IPS DF 4.7 (cell line): ENCODE measurements around the gene HNF4A.

Source experiments
- DNase-seq: peaks from one replicate; pipeline ENCODE4 v3.0.0-alpha.2; 2013; ENCODE audit warnings: low spot score; ENCODE audit errors: extremely low read depth

The HNF4A gene

DNA sequence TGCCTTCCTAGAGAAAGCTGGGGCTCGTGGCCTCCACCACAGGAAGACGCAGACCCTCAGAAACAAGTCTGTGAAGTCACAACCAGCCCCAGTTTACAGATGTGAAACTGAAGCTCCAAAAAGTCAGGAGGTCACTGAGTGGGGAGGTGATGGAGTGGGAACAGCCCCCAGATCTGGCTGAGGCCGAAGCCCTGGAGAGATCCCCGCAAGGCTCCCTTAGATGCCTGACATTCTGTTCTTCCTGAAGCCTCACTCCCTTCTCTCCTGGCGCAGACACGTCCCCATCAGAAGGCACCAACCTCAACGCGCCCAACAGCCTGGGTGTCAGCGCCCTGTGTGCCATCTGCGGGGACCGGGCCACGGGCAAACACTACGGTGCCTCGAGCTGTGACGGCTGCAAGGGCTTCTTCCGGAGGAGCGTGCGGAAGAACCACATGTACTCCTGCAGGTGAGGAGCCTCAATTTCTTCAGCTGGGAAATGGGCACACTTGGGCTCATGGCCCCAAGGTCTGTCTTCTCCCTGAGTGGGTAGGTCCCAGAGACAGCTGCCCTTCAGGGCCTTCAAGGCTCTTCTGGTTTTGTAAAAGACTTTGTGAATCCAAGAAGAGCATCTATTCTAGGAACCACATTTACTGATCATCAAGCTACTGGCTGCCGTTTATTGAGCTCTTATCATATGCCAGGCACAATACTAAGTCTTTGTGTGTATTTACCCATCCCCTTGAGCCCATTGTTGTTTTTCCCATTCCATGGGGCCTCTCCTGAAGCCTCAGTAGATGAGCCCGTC, 50.5 kb downstream of the HNF4A start:
- DNase-seq, result no peak

DNA sequence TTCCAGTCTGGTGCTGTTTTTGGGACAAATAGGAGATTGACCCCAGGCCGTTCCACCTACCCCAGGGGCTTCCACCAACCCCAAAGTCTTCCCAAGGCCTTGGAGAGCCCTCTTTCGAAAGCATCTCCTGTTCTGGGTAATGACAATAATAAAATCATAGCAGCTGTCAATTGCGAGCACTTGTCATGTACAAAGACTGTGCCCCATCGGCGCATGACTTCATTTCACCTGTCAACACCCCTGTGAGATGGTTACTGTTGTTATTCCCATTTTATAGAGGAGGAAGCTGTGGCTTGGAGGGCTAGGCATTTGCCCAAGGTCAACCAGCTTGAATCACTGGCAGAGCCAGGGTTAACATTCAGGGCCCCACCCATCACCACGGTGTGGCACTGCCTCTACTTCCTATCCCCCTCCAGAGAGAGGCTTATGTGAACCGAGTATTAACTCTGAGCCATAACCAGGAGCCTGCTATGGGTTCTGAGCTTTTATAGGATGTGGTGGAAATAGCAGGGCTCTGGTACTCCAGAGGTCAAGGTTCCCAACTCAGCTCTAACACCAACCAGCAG, 51.2 kb downstream of the HNF4A start:
- DNase-seq, result no peak

DNA sequence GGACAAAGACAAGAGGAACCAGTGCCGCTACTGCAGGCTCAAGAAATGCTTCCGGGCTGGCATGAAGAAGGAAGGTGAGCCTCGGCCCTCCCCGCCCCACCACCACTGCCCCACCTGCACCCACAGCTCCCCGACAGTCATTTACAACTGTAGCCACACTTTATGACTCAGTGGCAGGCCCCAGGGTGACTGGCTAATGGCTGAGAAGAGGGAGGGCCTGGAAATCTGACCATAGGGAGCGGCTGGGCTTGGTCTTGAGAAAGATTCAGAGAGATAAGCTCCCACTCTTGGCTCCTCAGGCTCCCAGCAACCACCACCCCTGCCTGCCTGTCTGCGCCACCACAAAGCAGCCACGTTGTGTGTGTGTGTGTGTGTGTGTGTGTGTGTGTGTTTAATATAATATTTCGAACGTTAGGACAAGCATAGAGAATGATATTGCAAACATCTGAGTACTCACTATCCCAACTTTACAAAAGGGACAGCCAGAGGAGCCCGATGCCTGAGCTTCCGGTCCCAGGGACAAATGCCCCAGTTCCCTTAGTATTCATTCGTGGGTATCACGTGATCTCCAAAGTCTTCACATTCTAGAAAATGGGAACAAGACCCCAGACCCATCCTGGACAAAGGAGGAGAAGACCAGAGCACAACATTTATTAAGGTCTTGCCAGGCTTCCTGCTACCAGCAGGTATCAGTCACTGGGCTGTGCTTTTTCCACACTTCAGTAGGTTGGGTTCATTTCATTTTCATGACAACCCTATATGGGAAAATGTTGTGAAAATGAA, 52.1 kb downstream of the HNF4A start:
- DNase-seq, result no peak

DNA sequence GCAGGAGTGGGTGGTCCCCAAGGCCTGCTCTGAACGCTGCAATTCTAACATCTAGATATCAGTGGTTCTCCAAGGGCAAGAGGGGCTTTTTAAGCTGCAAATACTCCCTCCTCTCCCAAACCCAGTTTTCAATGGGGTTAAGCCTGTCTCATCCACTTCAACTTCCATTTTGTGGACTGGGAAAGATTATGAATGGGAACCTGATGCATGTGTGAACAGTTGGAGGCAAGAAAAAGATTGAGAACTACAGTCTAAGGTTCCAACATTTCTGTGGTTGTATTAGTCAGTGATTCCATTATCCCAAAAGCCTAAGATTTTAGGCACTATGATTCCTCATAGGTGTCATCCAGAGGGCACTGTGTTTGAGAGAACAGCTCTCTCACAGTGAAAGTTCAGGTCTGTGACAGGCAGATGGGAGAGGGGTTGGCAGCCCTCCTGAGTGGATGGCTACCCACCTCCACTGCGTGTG, 53.7 kb downstream of the HNF4A start:
- DNase-seq, result no peak

DNA sequence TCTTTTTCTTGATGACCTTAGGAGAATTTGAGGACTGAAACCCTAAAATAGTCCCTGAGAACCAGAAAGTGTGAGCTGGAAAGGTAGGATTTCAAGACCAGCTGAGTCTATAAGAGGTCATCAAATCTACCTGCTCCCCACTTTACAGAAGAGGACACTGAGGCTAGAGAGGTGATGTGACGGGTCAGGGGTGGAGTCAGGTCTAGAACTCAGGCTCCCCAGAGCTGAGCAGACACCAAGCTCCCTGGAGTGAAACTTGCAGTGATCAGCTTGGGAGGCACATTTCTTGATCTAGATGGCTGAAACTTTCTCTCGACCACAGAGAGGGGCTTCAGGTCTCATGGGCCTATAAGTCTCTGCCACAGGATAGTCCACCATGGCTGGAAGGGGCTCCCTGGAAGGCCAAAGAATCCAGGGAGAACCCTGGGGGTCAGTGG, 55.1 kb downstream of the HNF4A start:
- no peak for DNase-seq

DNA sequence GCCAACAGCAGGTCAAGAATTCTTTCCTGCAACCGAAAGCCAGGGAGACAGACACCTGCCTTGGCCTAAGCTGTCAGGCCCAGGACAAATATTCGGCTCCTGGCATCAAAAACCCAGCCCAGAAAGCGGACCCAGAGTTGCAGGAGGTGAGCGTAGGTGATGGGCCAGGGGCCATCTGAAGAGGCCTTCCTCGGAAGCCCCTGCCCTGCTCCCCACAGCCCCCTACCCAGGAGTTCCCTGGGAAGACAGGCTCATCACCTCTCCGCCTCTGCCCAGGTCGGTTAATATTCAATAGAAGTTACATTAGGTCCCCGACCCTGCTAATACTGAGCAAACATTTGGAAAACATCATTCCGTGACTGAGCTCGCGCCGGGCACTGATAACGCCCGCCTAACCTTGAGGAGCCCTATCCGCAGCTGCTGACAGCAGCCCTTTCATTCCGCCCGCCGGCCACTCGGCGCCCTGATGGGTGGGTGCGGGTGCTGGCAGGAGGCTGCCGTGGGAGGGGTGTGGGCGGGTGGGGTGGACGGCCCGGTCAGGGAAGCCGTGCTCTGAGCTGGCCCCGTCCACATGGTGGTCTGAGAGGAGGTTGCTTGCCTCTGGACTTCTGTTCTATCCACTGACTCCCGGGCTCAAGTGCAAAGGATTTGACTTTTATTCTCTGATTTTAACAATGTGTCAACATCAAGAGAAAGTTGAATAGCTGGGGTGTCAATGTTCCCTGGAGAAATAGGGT, 55.7 kb downstream of the HNF4A start:
- DNase-seq, result no peak

DNA sequence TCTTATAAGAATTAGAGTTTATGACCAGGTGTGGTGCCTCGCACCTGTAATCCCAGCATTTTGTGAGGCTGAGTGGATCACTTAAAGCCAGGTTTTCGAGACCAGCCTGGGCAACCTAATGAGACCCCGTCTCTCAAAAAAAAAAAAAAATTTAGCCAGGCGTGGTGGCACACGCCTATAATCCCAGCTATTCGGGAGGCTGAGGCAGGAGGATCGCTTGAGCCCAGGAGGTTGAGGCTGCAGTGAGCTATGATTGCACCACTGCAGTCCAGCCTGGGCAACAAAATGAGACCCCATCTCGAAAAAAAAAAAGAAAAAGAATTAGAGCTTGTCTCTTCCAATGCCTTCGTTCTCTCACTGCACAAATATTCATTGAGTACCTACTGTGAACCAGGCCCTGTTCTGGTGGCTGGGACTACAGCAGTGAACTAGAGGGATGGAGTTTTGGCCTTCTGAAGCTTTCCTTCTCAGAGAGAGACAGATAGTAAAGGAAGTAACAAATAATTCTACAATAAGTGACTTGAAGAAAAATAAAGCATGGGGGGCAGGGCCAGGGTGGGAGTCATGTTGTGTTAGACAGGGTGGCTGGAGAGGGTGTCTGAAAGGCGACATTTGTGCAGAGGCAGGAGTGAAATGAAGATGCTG, 56.4 kb downstream of the HNF4A start:
- DNase-seq, result no peak

DNA sequence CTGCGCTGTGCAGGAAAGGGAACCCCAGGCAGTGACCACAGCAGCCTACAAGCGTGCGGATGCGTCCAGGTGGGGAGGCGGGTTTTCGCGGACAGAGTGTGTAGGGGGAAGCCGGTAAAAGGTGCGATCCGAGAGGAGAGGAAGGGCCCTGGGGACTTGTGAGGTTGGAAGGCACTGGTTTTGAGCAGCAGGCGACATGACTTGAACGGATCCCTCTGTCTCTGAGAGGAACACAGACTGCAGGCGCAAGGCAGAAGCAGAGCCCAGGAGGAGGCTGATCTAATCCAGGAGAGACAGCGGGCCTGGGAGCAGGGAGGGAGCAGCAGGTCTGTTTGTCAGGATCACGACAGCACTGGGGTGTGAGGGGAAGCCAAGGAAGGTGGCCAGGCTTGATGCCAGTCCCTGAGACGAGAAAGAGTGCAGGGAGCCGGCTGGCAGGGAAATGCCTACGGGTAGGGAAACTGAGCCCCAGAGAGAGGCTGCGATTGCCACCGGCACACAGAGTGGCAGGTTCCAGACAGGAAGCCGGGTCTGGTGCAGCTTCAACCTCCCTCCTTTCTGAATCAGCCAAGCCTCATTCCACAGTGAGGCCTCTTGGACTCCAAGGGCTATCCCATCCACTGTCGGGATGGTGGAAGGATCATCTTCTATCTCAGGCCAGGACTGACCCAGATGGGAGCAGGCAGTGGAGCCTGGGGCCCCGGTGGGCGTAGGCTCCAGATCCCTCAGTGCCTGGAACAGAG, 57.1 kb downstream of the HNF4A start:
- no peak for DNase-seq

DNA sequence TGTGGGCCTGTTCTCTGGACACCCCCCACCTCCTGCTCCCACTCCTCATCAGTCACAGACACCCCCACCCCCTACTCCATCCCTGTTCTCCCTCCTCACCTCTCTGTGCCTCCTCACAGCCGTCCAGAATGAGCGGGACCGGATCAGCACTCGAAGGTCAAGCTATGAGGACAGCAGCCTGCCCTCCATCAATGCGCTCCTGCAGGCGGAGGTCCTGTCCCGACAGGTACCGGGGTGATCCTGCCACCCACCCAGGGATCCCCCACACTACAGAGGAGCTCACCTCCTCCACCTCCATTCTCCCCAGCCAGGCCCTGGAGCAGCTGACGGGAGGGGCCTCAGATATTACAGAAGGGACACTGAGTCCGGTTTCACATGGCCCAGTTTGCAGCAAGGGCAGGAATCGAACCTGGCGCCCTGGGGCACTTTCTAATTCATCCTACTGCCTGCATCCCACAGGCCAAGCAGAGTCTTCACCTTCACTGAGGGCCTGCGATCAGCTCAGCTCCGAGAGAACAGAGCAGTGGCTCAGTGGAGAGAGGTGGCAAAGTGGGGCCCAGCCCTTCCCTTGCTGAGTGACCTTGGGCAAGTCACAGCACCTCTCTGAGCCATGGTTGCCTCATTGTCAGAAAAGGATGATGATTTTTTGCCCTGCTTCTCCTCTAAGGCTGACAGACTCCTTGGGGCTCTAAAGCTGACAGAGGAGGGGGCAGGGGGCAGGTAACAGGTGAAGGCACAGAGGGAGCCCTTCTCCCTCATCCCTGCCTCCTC, 58.3 kb downstream of the HNF4A start:
- DNase-seq, result no peak

DNA sequence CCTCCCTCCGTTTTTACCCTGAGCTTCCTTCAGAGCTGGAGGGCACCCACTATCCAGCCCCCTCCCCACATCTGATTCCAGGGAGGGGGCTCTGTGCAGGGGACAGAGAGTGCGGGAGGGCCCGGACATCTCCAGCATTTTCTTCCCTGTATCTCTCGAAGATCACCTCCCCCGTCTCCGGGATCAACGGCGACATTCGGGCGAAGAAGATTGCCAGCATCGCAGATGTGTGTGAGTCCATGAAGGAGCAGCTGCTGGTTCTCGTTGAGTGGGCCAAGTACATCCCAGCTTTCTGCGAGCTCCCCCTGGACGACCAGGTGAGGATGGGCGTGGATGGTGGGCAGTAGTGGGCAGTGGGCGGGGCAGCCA, 58.8 kb downstream of the HNF4A start:
- DNase-seq, result no peak

DNA sequence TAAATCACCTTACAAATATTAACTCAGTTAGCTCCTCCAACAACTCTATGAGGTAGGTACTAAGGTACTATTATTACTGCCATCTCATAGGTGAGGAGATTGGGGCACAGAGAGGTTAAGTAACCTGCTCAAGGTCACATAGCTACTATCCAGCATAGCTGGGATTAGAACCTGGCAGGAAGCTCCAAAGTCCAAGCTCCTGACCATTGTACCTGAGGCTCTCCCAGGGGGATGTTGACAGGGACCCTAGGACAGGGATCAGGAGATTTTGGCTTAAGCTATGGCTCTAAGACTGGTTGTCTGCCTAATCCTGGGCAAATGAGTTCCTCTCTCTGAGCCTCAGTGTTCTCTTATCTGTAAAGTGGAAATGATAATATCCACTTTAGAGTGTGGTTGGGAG, 59.3 kb downstream of the HNF4A start:
- DNase-seq, result no peak

DNA sequence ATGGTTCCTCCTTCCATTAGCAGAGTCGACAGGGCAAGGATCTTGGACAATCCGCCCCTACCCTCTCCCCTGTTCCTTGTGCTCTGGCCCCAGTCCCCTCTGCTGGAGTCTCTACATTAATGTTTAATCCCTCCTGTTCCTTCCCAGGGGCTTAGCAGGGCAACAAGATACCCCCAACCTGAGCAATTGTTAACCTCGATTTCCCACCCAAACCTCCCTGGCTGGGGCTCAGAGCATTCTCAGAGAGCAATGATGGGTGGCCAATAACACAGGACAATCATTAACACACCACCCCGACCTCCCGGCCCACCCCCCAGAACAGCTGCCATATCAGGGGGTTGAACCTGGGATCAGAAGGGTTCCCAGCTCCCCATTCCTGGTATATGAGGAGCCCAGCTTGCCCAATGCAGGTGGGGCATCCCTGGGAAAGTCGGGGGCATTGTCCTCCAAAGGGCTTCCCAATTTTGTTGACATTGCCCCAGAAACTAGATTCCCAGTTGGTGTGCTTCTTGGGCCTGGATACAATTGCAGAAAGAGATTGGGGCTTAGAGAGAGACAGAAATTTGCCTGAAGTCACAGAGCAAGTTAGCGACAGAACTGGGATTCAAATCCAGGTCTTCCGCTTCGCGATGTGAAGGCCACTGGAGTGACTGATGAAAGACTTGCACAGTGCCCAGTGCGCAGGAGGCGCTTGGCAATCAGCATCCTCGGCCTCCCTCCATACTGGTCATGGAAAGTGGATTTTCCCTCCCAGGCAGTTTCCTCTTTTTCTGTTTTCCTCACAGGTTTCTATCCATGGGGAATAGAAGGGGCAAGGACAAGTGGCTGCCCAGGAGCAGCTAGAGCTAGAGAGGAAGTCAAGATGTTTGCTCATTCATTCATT, 60.6 kb downstream of the HNF4A start:
- DNase-seq, result no peak

DNA sequence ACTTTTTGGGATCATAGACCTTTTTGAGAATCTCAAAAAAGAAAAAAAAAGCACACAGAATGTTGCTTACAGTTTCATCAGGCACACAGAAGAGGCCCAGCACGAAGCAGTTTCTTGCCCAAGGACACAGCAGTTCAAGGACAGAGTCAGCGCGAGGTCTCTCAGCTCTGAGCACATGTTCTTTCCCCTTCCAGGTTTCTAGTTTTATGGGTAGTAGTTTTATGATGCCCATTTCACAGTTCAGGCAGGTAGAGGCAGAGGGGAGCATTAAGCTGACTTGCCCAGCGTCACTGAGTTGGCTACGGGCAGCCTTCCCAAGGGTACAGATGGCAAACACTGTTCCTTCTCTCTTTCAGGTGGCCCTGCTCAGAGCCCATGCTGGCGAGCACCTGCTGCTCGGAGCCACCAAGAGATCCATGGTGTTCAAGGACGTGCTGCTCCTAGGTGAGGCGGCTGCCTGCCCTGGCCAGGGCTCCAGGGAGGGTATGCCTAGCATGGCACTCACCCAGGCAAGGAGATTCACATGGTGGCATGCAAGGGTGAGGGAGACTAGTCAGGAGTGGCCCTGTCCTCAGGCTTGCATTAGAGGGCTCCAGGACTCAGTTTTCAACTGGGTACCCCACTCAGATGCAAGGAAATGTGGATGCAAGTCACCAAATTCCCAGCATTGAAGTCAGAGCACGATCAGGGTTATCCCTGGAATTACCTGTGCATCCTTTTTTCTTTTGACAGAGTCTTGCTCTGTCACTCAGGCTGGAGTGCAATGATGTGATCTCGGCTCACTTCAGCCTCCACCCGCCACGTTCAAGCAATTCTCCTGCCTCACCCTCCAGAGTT, 62.8 kb downstream of the HNF4A start:
- no peak for DNase-seq

DNA sequence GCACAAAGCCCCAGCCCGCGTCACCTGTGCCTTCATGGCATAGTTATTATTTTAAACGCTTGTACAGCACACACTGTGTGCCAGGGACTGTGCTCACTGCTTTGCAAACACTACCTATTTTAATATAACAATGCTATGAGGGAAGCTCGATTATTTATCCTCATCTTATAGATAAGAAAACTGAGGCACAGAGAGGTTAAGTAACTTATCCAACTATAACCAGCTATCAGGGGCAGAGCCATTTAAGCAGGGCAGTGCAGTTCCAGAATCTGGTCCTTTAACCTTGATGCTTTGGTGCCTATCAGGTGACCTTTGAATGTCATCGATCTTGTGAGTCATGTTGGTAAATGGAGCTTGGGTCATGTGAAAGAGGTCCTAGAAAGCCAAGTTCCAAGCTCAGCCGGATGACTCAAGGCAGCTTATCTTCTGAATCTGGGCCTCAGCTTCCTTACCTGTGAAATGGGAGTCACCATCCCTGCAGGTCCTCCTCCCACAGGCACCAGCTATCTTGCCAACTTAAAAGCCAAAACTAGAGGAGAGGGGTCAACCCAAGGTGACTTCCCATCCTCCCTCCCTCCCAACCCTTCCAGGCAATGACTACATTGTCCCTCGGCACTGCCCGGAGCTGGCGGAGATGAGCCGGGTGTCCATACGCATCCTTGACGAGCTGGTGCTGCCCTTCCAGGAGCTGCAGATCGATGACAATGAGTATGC, 63.8 kb downstream of the HNF4A start:
- DNase-seq, result no peak

DNA sequence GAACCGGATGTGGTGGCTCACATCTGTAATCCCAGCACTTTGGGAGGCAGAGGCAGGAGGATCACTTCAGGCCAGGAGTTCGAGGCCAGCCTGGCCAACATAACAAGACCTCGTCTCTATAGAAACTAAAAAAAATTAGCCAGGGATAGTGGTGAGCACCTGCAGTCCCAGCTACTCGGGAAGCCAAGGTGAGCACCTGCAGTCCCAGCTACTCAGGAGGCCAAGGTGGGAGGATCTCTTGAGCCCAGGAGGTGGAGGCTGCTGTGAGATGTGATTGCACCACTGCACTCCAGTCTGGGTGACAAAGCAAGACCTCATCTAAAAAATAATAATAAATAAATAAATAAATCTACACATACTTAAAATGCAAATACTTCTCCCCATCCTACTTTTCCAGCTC, 65.0 kb downstream of the HNF4A start:
- DNase-seq, result no peak

DNA sequence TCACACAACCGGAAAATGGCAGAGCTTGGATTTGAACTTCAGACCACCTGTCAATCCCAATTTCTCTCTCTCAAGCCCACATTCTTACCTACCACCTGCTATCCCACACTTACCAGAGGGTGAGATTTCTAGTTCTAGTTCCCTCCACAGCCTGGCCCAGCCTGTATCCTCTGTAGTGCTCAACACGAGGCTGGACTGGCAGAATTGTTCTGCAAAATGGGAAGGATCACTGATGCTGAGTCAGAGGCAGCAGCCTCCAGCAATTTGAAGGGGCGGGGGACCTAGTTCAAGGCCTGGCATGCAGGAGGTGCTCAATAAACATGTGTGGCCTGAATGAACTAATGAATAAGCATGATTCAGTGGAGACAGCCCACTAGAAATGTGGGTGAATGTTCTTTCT, 66.6 kb downstream of the HNF4A start:
- no peak for DNase-seq

DNA sequence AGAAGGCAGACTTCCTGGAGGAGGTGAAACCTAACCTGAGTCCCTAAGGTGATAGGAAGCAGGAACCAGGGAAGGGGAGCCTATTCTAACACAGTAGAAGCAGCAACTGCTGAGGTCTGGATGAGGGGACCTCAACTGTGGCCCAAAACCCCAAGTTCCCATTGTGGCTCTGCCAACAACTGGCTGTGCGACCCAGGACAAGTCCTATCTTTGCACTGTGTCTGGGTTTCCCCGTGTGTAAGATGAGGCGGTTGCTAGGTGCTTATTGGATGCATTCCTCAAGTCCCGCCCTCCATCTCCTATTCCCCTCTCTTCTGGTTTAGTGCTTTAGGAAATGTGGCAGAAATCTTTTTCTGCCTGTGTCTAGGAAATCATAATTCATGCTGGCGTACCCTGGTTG, 68.0 kb downstream of the HNF4A start:
- DNase-seq, result no peak
